Measurements from ENCODE around the gene ZNHIT3. TPM values are rescaled to one million over a fixed set of nuclear protein-coding genes. Genes with fewer than 3 reads are reported as not detected.
"Not testable (repeated sequence)": the region's sequence is repeated elsewhere in the genome, so short reads cannot be mapped to it uniquely, and the experiment has no call there.

Gene ZNHIT3
- total RNA-seq, 2 experiments from 2014 or later, result 46.5 to 50.5 TPM

DNA sequence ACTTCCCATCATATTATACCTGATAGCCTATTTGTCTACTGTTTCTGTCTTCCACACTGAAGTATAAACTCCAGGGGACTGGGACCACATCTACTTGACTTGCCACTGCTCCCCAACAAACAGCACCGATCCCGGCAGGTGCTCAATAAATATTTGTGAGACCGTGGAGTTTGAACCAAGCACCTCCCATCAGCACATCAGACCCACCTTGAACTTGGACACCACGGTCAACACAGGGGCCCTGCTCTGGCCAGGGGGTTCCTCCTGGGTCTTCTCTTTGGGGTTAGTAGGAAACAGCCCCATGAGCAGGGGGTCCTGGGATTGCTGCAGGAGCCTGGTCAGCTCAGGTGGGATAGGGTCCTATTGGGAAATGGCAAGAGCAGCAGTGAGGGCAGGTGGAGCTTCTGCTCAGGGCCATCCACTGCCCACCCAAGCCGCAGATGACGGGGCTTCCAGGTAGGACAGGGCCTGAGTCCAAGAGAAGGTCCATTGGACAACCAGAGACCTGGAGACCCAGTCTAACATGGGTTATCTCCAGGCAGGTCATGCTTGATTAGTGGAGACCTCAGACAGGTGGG, 19.9 kb downstream of the ZNHIT3 start:
- TF ChIP-seq, protein P1, sequence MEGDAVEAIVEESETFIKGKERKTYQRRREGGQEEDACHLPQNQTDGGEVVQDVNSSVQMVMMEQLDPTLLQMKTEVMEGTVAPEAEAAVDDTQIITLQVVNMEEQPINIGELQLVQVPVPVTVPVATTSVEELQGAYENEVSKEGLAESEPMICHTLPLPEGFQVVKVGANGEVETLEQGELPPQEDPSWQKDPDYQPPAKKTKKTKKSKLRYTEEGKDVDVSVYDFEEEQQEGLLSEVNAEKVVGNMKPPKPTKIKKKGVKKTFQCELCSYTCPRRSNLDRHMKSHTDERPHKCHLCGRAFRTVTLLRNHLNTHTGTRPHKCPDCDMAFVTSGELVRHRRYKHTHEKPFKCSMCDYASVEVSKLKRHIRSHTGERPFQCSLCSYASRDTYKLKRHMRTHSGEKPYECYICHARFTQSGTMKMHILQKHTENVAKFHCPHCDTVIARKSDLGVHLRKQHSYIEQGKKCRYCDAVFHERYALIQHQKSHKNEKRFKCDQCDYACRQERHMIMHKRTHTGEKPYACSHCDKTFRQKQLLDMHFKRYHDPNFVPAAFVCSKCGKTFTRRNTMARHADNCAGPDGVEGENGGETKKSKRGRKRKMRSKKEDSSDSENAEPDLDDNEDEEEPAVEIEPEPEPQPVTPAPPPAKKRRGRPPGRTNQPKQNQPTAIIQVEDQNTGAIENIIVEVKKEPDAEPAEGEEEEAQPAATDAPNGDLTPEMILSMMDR (IDR thresholded peaks at IDR 0.05), result no peak
- H3K27ac Mint-ChIP-seq, result no peak overlapping the region
- no peak overlapping the region for H3K4me3 Mint-ChIP-seq
- ATAC-seq (no peak), DNase-seq (no peak)
- peaks cover 57% of the 10 kb centered on the region for H3K36me3 Mint-ChIP-seq (ENCODE audit: low read depth)
- ChIA-PET POLR2A (interaction anchor here (1.0 to 3.6 kb wide), 3 partner anchors 9 to 53 kb away, joined by 3 to 16 read pairs (median 4); partner anchors contain the start of genes MYO19 and PIGW), CTCF (interaction anchor here (0.9 to 1.3 kb wide), 2 partner anchors 28 to 97 kb away, joined by 3 to 5 read pairs; partner anchors contain the start of genes MYO19 and PIGW)
- peaks cover 6% of the 10 kb centered on the region for H3K4me1 Mint-ChIP-seq (ENCODE audit: low read depth)
- no peaks in the 10 kb centered on the region for H3K27me3 Mint-ChIP-seq
- intact Hi-C loops (cut with micrococcal nuclease), result no loop called here
- no peaks in the 10 kb centered on the region for H3K9me3 Mint-ChIP-seq

GRCh38 chr17:36506831-36507230, 20.4 kb downstream of the ZNHIT3 start:
- Mint-ChIP-seq H3K9me3 (no peaks in the 10 kb centered on the region), H3K4me1 (ENCODE audit: low read depth) (peaks cover 6% of the 10 kb centered on the region), H3K4me3 (no peak overlapping the region), H3K27ac (no peak overlapping the region), H3K27me3 (no peaks in the 10 kb centered on the region), H3K36me3 (ENCODE audit: low read depth) (peaks cover 57% of the 10 kb centered on the region)
- DNase-seq, result no peak
- no peak for ATAC-seq
- CTCF ChIA-PET, result interaction anchor here (1.3 kb wide), 1 partner anchor 27 kb away, joined by 5 read pairs; the partner anchor contains the start of genes MYO19 and PIGW
- POLR2A ChIA-PET, result interaction anchor here (1.0 to 1.6 kb wide), 3 partner anchors 9 to 52 kb away, joined by 3 to 4 read pairs (median 4); partner anchors contain the start of genes MYO19 and PIGW
- intact Hi-C loops (cut with micrococcal nuclease), result no loop called here
- TF ChIP-seq, protein P1 (IDR thresholded peaks at IDR 0.05), result no peak

DNA sequence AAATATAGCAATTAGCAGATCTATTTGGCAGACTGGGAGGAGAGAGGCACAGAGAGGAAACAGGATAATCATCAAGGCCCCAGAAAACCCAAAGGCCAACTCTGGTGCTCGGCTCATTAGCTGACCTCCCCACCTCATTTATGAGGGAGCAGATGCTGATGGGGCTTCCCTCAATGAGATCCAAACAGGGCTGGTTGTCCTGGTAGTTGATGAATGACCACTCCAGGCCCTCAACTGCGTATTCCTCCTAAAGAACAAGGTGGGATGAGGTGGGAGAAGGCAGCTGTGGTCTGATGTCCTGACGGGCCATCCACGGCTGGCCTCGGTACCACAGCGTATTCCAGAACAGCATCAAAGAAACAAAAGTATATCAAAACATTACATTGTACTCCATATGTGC, 20.8 kb downstream of the ZNHIT3 start:
- ATAC-seq (no peak), DNase-seq (no peak)
- Mint-ChIP-seq H3K36me3 (ENCODE audit: low read depth) (peaks cover 58% of the 10 kb centered on the region), H3K27ac (no peak overlapping the region), H3K27me3 (no peaks in the 10 kb centered on the region), H3K4me1 (ENCODE audit: low read depth) (peaks cover 6% of the 10 kb centered on the region), H3K4me3 (no peak overlapping the region), H3K9me3 (no peaks in the 10 kb centered on the region)
- intact Hi-C loops (cut with micrococcal nuclease), result no loop called here
- ChIA-PET POLR2A (interaction anchor here (1.6 kb wide), 1 partner anchor 10 kb away, joined by 4 read pairs; no protein-coding TSS in a partner anchor), CTCF (no interaction called here)
- TF ChIP-seq, protein P1 (IDR thresholded peaks at IDR 0.05), result no peak

- POLR2A ChIA-PET, result interaction anchor here (1.1 to 1.7 kb wide), 5 partner anchors 10 to 93 kb away, joined by 3 to 6 read pairs (median 4); partner anchors contain the start of genes MRM1 and MYO19
- H3K27ac Mint-ChIP-seq; H3K4me1 Mint-ChIP-seq (ENCODE audit: low read depth); intact Hi-C loops (cut with micrococcal nuclease); ATAC-seq; H3K27me3 Mint-ChIP-seq; CTCF ChIA-PET; DNase-seq; H3K4me3 Mint-ChIP-seq; H3K9me3 Mint-ChIP-seq: not testable (repeated sequence)
- H3K36me3 Mint-ChIP-seq (ENCODE audit: low read depth), result peaks cover 58% of the 10 kb centered on the region
These were observed 22.0 kb downstream of the ZNHIT3 start for GRCh38 chr17:36508439-36508838.

DNA sequence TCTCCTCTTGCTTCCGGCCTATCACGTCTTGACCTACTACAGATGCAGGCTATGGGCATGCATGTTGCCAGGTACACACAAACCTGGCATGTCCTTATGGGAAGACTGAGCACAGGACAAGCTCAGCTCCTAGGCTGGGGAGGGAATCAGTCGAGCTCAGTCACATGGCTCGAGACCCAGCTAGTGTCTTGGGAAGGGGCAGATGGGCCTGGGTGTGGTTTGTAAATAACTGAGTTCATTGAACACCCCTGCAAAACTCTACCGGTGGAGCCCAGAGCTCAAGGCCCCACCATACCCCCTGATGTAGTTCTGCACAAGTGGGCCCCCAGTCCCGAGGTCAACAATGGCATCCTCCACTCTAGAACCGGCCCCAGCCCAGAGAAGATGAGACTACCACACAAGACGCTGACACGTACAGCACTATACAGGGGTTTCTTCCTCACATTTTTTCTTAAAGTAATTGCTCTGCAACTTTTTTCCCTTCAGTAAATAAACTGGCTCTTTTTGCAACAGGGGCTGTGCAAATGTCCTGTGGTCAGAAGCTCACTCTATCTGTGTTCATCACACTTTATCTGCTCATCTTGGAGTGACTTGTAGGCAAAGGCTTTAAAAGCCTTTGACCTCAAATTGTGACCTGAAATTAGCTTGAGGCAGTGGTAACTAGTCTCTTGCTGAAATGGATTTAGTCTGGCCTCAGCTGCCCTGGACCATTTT, 22.9 kb downstream of the ZNHIT3 start:
- Mint-ChIP-seq H3K4me3 (no peak overlapping the region), H3K36me3 (ENCODE audit: low read depth) (peaks cover 59% of the 10 kb centered on the region), H3K4me1 (ENCODE audit: low read depth) (no peaks in the 10 kb centered on the region), H3K27ac (no peak overlapping the region), H3K9me3 (no peaks in the 10 kb centered on the region), H3K27me3 (no peaks in the 10 kb centered on the region)
- TF ChIP-seq, protein P1 (IDR thresholded peaks at IDR 0.05), result no peak
- POLR2A ChIA-PET, result interaction anchor here (1.1 to 1.7 kb wide), 3 partner anchors 11 to 15 kb away, joined by 3 to 6 read pairs (median 3); no protein-coding TSS in a partner anchor
- CTCF ChIA-PET, result no interaction called here
- DNase-seq (no peak), ATAC-seq (no peak)
- intact Hi-C loops (cut with micrococcal nuclease), result no loop called here
